Testis (tissue), 3 donors: ENCODE data around the gene MAGEA10. TPM values are rescaled to one million over a fixed set of nuclear protein-coding genes. Genes with fewer than 3 reads are reported as not detected.

Source experiments
- DNase-seq: peaks from one replicate; pipeline ENCODE4 v3.0.0-alpha.2; 2019
- H3K27ac ChIP-seq, 2 donors: fragments of 200-600 bp; sonication (generic); one replicate each; pipeline ENCODE4 v1.5.1; 2019
- H3K27me3 ChIP-seq: fragments of 200-600 bp; sonication (generic); one replicate; pipeline ENCODE4 v1.5.1; 2019
- H3K36me3 ChIP-seq: fragments of 200-600 bp; sonication (generic); one replicate; pipeline ENCODE4 v1.5.1; 2017; ENCODE audit warnings: low read depth; ENCODE audit errors: missing control alignments
- H3K4me1 ChIP-seq: fragments of 200-600 bp; sonication (generic); one replicate; pipeline ENCODE4 v1.5.1; 2019
- H3K4me3 ChIP-seq, 2 donors: fragments of 200-600 bp; sonication (generic); one replicate each; pipeline ENCODE4 v1.5.1; 2017 to 2019
- H3K9me3 ChIP-seq: fragments of 200-600 bp; sonication (generic); one replicate; pipeline ENCODE4 v1.5.1; 2017
- POLR2A ChIP-seq: fragments of 450-650 bp; IDR thresholded peaks from one replicate; pipeline ENCODE4 v1.6.1; 2017; ENCODE audit warnings: antibody characterized with exemption, mild to moderate bottlenecking, moderate library complexity
- WGBS, 2 donors: methylation state at CpG; one replicate each; pipeline ENCODE4 v1.1.5; 2018; 5-methylcytosine and 5-hydroxymethylcytosine counted together
- intact Hi-C: fragments of 100-400 bp; cut with DNase I; formaldehyde crosslinking; loops from one replicate; pipeline ENCODE4 v1.15.1; 2023; ENCODE audit warnings: low total_unique reads
- polyA plus RNA-seq: library from polyadenylated mRNA; stranded (reverse); fragments of 350-450 nt; fragmentation: Illumina TruSeq; extraction: RNeasy Lipid Tissue Mini Kit (QIAGEN cat#74804); gene quantifications from one replicate; pipeline ENCODE4 v1.2.3, GENCODE V29; 2014; ENCODE audit warnings: low read depth, low replicate concordance; ENCODE audit not compliant: insufficient read depth
- total RNA-seq, 2 donors: library from RNA; depleted of rRNA; stranded (reverse); fragments of >200 nt; gene quantifications; one replicate each; pipeline ENCODE4 v1.2.3, GENCODE V29; 2016
- TF ChIP-seq, protein P1 (sequence below), 3 experiments: fragments of 450-650 bp in 2 of 3; fragments of 200-600 bp in 1 of 3; sonication (generic) in 1 of 3; IDR thresholded peaks; one replicate each; pipeline ENCODE4 v1.5.1; 2016 to 2019; ENCODE audit warnings: antibody characterized with exemption in 3 of 3, mild to moderate bottlenecking in 2 of 3, moderate library complexity in 1 of 3

MAGEA10 gene
- total and polyA plus RNA-seq, 3 donors from 2014 or later, result 4.2 to 6.3 (median 6.1) TPM

DNA sequence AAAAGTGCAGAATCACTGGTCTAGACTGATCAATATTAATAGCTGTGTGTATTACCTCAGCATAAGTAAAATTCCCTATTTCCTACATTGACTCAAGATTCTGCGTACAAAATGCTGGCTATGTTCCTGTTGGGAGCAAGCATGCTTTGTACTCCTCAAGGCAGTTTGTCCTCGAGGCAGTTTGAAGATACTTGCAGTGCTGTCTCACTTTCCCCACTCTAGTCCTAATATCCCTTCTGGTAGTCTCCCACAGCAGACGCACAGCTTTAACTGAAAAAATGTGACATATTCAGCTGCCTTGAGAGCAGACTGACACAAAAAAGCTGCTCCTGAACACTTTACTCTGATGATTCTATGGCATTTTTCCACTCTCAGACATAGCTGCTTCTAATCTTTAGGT lies 12.9 kb upstream of the MAGEA10 start:
- no peak for DNase-seq
- intact Hi-C loops, result no loop called here
- WGBS, 2 donors, result 78 to 90% methylated on average over 3 of the region's 3 CpGs
- no peak for TF ChIP-seq POLR2A
- TF ChIP-seq, protein P1, sequence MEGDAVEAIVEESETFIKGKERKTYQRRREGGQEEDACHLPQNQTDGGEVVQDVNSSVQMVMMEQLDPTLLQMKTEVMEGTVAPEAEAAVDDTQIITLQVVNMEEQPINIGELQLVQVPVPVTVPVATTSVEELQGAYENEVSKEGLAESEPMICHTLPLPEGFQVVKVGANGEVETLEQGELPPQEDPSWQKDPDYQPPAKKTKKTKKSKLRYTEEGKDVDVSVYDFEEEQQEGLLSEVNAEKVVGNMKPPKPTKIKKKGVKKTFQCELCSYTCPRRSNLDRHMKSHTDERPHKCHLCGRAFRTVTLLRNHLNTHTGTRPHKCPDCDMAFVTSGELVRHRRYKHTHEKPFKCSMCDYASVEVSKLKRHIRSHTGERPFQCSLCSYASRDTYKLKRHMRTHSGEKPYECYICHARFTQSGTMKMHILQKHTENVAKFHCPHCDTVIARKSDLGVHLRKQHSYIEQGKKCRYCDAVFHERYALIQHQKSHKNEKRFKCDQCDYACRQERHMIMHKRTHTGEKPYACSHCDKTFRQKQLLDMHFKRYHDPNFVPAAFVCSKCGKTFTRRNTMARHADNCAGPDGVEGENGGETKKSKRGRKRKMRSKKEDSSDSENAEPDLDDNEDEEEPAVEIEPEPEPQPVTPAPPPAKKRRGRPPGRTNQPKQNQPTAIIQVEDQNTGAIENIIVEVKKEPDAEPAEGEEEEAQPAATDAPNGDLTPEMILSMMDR (IDR thresholded peaks at IDR 0.05), result no peak
- H3K4me3 ChIP-seq, result no peak overlapping the region
- H3K27ac ChIP-seq, result no peak overlapping the region
- H3K27me3 ChIP-seq, result no peaks in the 10 kb centered on the region
- H3K9me3 ChIP-seq, result no peaks in the 10 kb centered on the region
- no peaks in the 10 kb centered on the region for H3K4me1 ChIP-seq
- H3K36me3 ChIP-seq, result no peaks in the 10 kb centered on the region

- DNase-seq, result no peak
- Histone ChIP-seq H3K36me3 (no peaks in the 10 kb centered on the region), H3K4me3 (no peak overlapping the region), H3K9me3 (no peaks in the 10 kb centered on the region), H3K4me1 (no peaks in the 10 kb centered on the region), H3K27ac (no peak overlapping the region), H3K27me3 (no peaks in the 10 kb centered on the region)
- TF ChIP-seq POLR2A, result no peak
- TF ChIP-seq, protein P1 (IDR thresholded peaks at IDR 0.05), result no peak
- WGBS, 2 donors, result 29 to 30% methylated on average over 2 of the region's 2 CpGs
- intact Hi-C loops, result no loop called here
These were observed 11.3 kb upstream of the MAGEA10 start for GRCh38 chrX:152149648-152150047.

- Histone ChIP-seq H3K4me3 (no peak overlapping the region), H3K27ac (no peak overlapping the region), H3K27me3 (no peaks in the 10 kb centered on the region), H3K36me3 (no peaks in the 10 kb centered on the region), H3K9me3 (no peaks in the 10 kb centered on the region), H3K4me1 (no peaks in the 10 kb centered on the region)
- intact Hi-C loops, result no loop called here
- 31 to 63% methylated on average over 9 of the region's 9 CpGs for WGBS, 2 donors
- DNase-seq, result no peak
- no peak for TF ChIP-seq POLR2A
- TF ChIP-seq, protein P1 (IDR thresholded peaks at IDR 0.05), result no peak
These were observed 1.2 kb upstream of the MAGEA10 start for GRCh38 chrX:152139589-152139988.

GRCh38 chrX:152137771-152138387 lies 498 bp downstream of the MAGEA10 start:
- no peak overlapping the region for H3K4me3 ChIP-seq
- DNase-seq, result peak; percentile 14
- intact Hi-C loops, result no loop called here
- H3K27me3 ChIP-seq, result no peaks in the 10 kb centered on the region
- no peaks in the 10 kb centered on the region for H3K4me1 ChIP-seq
- TF ChIP-seq, protein P1 (IDR thresholded peaks at IDR 0.05), result no peak
- TF ChIP-seq POLR2A, result no peak
- 62 to 76% methylated on average over 4 to 14 of the region's 26 CpGs for WGBS, 2 donors
- no peak overlapping the region for H3K27ac ChIP-seq
- H3K36me3 ChIP-seq, result no peaks in the 10 kb centered on the region
- no peaks in the 10 kb centered on the region for H3K9me3 ChIP-seq

GRCh38 chrX:152136312-152136711 lies 2.1 kb downstream of the MAGEA10 start:
- Histone ChIP-seq H3K27me3 (no peaks in the 10 kb centered on the region), H3K36me3 (no peaks in the 10 kb centered on the region), H3K4me3 (no peak overlapping the region), H3K9me3 (no peaks in the 10 kb centered on the region), H3K4me1 (no peaks in the 10 kb centered on the region), H3K27ac (no peak overlapping the region)
- 40 to 79% methylated on average over 1 to 4 of the region's 4 CpGs for WGBS, 2 donors
- TF ChIP-seq, protein P1 (IDR thresholded peaks at IDR 0.05), result no peak
- no peak for TF ChIP-seq POLR2A
- no peak for DNase-seq
- intact Hi-C loops, result no loop called here
